ENCODE measurements around the gene PRODH2.

Gene PRODH2

GRCh38 chr19:35757749-35758608 lies 54.7 kb downstream of the PRODH2 start, which contains the start of gene PROSER3:
PROSER3 (plus strand) TSS chr19:35758176; CDS start chr19:35758216, 40 bp downstream.
- Histone ChIP-seq H3K27ac (ENCODE audit: insufficient read depth, low read length, poor library complexity, severe bottlenecking) (peak within 1 kb of the TSS; percentile 90), H3K4me3 (ENCODE audit: insufficient read depth, low read depth, low read length, poor library complexity, severe bottlenecking) (peak within 1 kb of the TSS; percentile 79), H3K4me1 (ENCODE audit: control insufficient read depth, insufficient read depth, low read length, poor library complexity, severe bottlenecking) (peaks cover 28% of the 10 kb centered on the region), H3K36me3 (ENCODE audit: control insufficient read depth, insufficient read depth, low read length) (peaks cover 16% of the 10 kb centered on the region), H3K9me3 (ENCODE audit: control insufficient read depth, low read length) (no peaks in the 10 kb centered on the region), H3K27me3 (replicated peaks; ENCODE audit: control insufficient read depth, insufficient read depth, low read length, poor library complexity, severe bottlenecking) (no peaks in the 10 kb centered on the region)
- peak; percentile 96 to 99 (median 98) for DNase-seq

- no peaks in the 10 kb centered on the region for H3K27me3 ChIP-seq (replicated peaks; ENCODE audit: control insufficient read depth, insufficient read depth, low read length, poor library complexity, severe bottlenecking)
- DNase-seq = no peak
- peak overlapping the region; percentile 37 for H3K4me3 ChIP-seq (ENCODE audit: insufficient read depth, low read depth, low read length, poor library complexity, severe bottlenecking)
- H3K4me1 ChIP-seq (ENCODE audit: control insufficient read depth, insufficient read depth, low read length, poor library complexity, severe bottlenecking) = peaks cover 28% of the 10 kb centered on the region
- no peaks in the 10 kb centered on the region for H3K9me3 ChIP-seq (ENCODE audit: control insufficient read depth, low read length)
- H3K27ac ChIP-seq (ENCODE audit: insufficient read depth, low read length, poor library complexity, severe bottlenecking) = no peak overlapping the region
- H3K36me3 ChIP-seq (ENCODE audit: control insufficient read depth, insufficient read depth, low read length) = peaks cover 23% of the 10 kb centered on the region
These were observed 55.4 kb downstream of the PRODH2 start for GRCh38 chr19:35757231-35757748.

DNA sequence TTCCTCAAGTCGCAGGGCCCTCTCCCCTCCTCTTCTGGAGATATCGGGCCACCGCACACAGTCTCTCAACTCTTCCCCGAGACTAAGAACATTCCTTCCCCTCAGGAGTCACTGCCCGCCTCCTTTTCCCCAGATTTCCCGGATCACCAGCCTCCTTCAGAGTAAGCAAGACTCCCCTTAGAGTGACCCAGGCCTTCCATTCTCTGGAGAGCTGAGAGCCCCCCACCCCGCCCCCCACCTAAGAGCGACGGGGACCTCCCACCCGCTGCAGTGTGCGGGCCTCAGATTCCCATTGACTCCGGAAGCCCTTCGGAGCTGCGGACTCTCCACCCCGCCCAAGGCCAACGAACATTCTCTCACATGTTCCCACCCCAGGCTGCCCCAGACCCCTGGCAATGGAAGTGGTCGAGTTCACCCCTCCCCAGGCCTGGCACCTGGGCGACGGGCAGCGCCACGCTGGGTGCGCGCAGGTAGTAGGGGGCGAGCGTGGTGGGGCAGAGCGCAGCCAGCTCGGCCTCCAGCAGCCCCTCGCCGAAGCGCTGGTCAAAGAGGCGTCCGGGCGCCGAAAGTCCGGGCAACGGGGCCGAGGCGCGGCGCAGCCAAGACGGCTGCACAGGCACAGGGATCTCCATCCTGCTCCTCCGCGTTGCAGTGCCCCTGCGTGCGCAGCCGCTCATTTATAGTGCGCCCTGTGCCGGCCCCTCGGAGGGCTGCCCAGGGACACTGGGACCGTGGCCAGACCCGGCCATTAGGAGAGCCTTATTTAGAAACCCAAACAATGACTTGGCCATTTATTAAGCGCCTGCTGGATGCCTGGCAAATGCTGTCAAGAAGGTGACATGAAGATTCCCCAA lies 56.0 kb downstream of the PRODH2 start, which contains the start of gene HSPB6:
Gene HSPB6, minus strand, starts transcription at position 653 of the 854 bp plus-strand sequence. Its CDS starts 21 bp downstream, at position 632.
- H3K4me3 ChIP-seq (ENCODE audit: insufficient read depth, low read depth, low read length, poor library complexity, severe bottlenecking) = peak within 1 kb of the TSS; percentile 37
- no peaks in the 10 kb centered on the region for H3K27me3 ChIP-seq (replicated peaks; ENCODE audit: control insufficient read depth, insufficient read depth, low read length, poor library complexity, severe bottlenecking)
- H3K27ac ChIP-seq (ENCODE audit: insufficient read depth, low read length, poor library complexity, severe bottlenecking) = no peak within 1 kb of the TSS
- H3K36me3 ChIP-seq (ENCODE audit: control insufficient read depth, insufficient read depth, low read length) = peaks cover 22% of the 10 kb centered on the region
- H3K4me1 ChIP-seq (ENCODE audit: control insufficient read depth, insufficient read depth, low read length, poor library complexity, severe bottlenecking) = peaks cover 28% of the 10 kb centered on the region
- no peak for DNase-seq
- H3K9me3 ChIP-seq (ENCODE audit: control insufficient read depth, low read length) = no peaks in the 10 kb centered on the region

DNA sequence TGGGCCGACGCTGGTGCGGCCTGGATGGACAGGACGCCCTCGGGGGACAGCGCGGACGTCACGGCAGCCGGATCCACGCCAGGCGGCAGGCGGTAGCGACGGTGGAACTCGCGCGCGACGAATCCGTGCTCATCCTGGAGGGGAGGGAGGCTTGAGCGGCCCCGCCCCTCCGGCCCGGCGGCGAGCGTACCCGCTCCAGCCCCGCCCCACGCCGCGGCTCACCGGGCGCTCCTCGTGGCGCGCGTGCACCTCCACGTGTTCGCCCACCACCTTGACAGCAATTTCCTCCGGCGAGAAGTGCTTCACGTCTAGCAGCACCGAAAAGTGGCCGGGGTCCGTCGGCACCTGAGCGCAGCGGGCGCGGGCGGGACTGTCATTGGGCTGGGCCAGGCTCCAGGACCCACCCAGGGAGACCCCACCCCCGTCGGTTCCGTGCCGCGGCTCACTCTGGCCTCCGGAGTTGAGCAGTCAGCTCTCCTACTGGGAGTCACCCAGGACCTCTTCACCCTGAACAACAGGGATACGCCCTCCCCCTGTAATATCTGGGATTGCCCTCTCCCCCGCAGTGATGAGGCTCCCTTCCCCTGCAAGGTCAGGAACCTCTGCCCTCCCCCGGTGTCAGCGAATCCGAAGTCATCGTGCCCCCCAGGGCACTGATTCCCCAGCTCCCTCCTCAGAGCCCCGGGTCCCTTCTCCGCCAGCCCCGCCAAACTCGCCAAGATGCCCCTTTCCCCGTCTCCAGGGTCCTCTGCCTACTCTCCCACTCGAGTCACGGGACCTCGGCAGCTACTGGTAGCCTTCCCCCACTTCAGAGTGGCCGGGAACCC lies 56.9 kb downstream of the PRODH2 start:
- Histone ChIP-seq H3K9me3 (ENCODE audit: control insufficient read depth, low read length) (no peaks in the 10 kb centered on the region), H3K27me3 (replicated peaks; ENCODE audit: control insufficient read depth, insufficient read depth, low read length, poor library complexity, severe bottlenecking) (no peaks in the 10 kb centered on the region), H3K4me3 (ENCODE audit: insufficient read depth, low read depth, low read length, poor library complexity, severe bottlenecking) (no peak overlapping the region), H3K36me3 (ENCODE audit: control insufficient read depth, insufficient read depth, low read length) (peaks cover 22% of the 10 kb centered on the region), H3K4me1 (ENCODE audit: control insufficient read depth, insufficient read depth, low read length, poor library complexity, severe bottlenecking) (peaks cover 28% of the 10 kb centered on the region), H3K27ac (ENCODE audit: insufficient read depth, low read length, poor library complexity, severe bottlenecking) (no peak overlapping the region)
- DNase-seq = peak; percentile 37 to 45 (median 45)

GRCh38 chr19:35755131-35755549 lies 57.5 kb downstream of the PRODH2 start:
- no peaks in the 10 kb centered on the region for H3K9me3 ChIP-seq (ENCODE audit: control insufficient read depth, low read length)
- H3K27me3 ChIP-seq (replicated peaks; ENCODE audit: control insufficient read depth, insufficient read depth, low read length, poor library complexity, severe bottlenecking) = no peaks in the 10 kb centered on the region
- peaks cover 28% of the 10 kb centered on the region for H3K4me1 ChIP-seq (ENCODE audit: control insufficient read depth, insufficient read depth, low read length, poor library complexity, severe bottlenecking)
- H3K4me3 ChIP-seq (ENCODE audit: insufficient read depth, low read depth, low read length, poor library complexity, severe bottlenecking) = no peak overlapping the region
- no peak overlapping the region for H3K27ac ChIP-seq (ENCODE audit: insufficient read depth, low read length, poor library complexity, severe bottlenecking)
- no peak for DNase-seq
- H3K36me3 ChIP-seq (ENCODE audit: control insufficient read depth, insufficient read depth, low read length) = peaks cover 22% of the 10 kb centered on the region

DNA sequence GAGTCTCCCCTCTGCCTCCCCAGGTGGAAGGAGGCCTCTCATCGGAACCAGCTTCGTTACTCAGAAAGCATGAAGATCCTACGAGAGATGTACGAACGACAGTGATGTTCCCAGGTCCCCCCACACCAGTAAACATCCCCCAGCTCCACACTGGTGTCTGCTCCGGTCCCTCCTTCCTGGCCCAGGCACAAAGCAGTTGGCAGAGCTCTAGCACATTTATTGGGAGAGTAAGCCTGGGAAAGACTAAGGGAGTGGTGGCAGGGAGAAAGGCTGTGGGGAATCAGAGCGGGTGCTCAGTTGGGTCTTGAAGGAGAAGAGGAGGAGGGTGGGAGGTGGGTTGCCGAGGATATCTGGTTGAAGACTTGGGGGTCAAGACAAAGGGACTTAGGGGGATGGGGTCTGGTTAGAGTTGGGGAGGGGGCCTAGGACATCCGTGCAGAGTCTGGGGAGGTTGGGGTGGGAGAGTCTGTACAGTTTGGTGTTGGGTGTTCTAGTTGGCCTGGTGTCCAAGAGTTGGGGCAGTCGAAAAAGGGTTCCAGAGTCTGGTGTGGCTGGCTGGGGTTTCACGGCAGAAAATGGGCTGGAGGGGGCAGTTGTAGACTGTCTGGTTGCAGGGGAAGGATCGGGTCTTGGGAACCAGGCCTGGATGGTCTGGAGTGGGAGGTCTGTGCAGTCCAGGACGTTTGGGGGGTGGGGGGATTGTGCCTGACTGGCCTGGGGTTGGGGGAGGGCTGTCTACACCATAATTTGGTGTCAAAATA lies 58.1 kb downstream of the PRODH2 start:
- Histone ChIP-seq H3K36me3 (ENCODE audit: control insufficient read depth, insufficient read depth, low read length) (peaks cover 22% of the 10 kb centered on the region), H3K4me3 (ENCODE audit: insufficient read depth, low read depth, low read length, poor library complexity, severe bottlenecking) (no peak overlapping the region), H3K27me3 (replicated peaks; ENCODE audit: control insufficient read depth, insufficient read depth, low read length, poor library complexity, severe bottlenecking) (no peaks in the 10 kb centered on the region), H3K27ac (ENCODE audit: insufficient read depth, low read length, poor library complexity, severe bottlenecking) (no peak overlapping the region), H3K4me1 (ENCODE audit: control insufficient read depth, insufficient read depth, low read length, poor library complexity, severe bottlenecking) (peaks cover 28% of the 10 kb centered on the region), H3K9me3 (ENCODE audit: control insufficient read depth, low read length) (no peaks in the 10 kb centered on the region)
- DNase-seq = no peak

DNA sequence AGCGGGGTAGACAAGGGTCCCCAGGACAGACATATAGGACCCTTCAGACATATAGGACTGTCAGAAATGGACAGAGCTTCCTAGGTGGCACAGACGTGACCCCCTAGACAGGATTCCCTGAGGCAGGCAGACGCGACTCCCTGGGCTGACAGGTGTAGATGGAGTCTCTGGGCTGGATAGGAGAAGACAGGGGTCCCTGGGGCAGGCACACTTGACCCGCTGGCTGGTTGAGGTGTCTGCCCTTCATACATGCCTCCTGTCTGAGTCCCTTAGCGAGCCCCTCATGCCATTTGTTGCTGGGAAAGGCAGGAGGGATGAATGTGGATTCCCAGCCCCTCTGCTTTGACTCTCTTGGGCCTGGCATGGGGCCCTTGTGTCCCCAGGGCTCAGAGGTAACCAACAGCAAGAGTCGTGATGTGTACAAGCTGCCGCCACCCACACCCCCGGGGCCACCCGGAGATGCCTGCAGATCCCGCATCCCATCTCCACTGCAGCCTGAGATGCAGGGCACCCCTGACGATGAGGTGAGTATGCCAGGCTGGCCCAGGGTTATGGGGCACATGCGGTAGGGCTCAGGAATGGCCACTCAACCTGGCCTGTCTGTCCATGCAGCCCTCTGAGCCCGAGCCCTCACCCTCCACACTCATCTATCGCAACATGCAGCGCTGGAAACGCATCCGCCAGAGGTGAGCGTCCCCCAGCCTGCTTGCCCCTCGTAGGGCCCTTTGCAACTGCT lies 58.8 kb downstream of the PRODH2 start:
- Histone ChIP-seq H3K4me3 (ENCODE audit: insufficient read depth, low read depth, low read length, poor library complexity, severe bottlenecking) (no peak overlapping the region), H3K36me3 (ENCODE audit: control insufficient read depth, insufficient read depth, low read length) (peaks cover 22% of the 10 kb centered on the region), H3K27me3 (replicated peaks; ENCODE audit: control insufficient read depth, insufficient read depth, low read length, poor library complexity, severe bottlenecking) (no peaks in the 10 kb centered on the region), H3K27ac (ENCODE audit: insufficient read depth, low read length, poor library complexity, severe bottlenecking) (no peak overlapping the region), H3K4me1 (ENCODE audit: control insufficient read depth, insufficient read depth, low read length, poor library complexity, severe bottlenecking) (peaks cover 26% of the 10 kb centered on the region), H3K9me3 (ENCODE audit: control insufficient read depth, low read length) (no peaks in the 10 kb centered on the region)
- no peak for DNase-seq

- Histone ChIP-seq H3K27me3 (replicated peaks; ENCODE audit: control insufficient read depth, insufficient read depth, low read length, poor library complexity, severe bottlenecking) (no peaks in the 10 kb centered on the region), H3K27ac (ENCODE audit: insufficient read depth, low read length, poor library complexity, severe bottlenecking) (no peak overlapping the region), H3K9me3 (ENCODE audit: control insufficient read depth, low read length) (no peaks in the 10 kb centered on the region), H3K4me1 (ENCODE audit: control insufficient read depth, insufficient read depth, low read length, poor library complexity, severe bottlenecking) (peaks cover 24% of the 10 kb centered on the region), H3K4me3 (ENCODE audit: insufficient read depth, low read depth, low read length, poor library complexity, severe bottlenecking) (no peak overlapping the region), H3K36me3 (ENCODE audit: control insufficient read depth, insufficient read depth, low read length) (peaks cover 22% of the 10 kb centered on the region)
- no peak for DNase-seq
These were observed 59.8 kb downstream of the PRODH2 start for GRCh38 chr19:35752746-35753350.
